IMR-90 (cell line): ENCODE measurements around the gene GOLGA6L2. TPM values are rescaled to one million over a fixed set of nuclear protein-coding genes. Genes with fewer than 3 reads are reported as not detected.
"Not testable (repeated sequence)": the region's sequence is repeated elsewhere in the genome, so short reads cannot be mapped to it uniquely, and the experiment has no call there.

Experiments
- ATAC-seq: fragments of 200-7000 bp; cut with Tn5 transposase; 2 replicates; pipeline ENCODE4 v1.9.1; 2020; ENCODE audit warnings: low read depth, mild to moderate bottlenecking, moderate library complexity
- BruUV-seq: library from RNA; stranded (reverse); fragments of 400-500 nt; replicated peaks from 2 replicates; lab custom pipeline; 2021; lab: Mats Ljungman, UMichigan
- CTCF ChIA-PET: fragments of 300-600 bp; formaldehyde crosslinking; extraction: SDS; loops from one replicate; lab custom pipeline; 2021; ENCODE audit warnings: antibody characterized with exemption; lab: Yijun Ruan, JAX
- POLR2A ChIA-PET: fragments of 300-600 bp; sonication (Branson Sonifier 250); formaldehyde crosslinking; loops from one replicate; lab custom pipeline; 2022; ENCODE audit warnings: antibody characterized with exemption; ENCODE audit not compliant: unreplicated experiment; lab: Charles Lee
- DNase-seq: peaks from one replicate; pipeline ENCODE4 v3.0.0; 2013
- H2AFZ ChIP-seq: replicated peaks from 2 replicates; pipeline ENCODE3; 2013; ENCODE audit warnings: low read length, mild to moderate bottlenecking; ENCODE audit not compliant: poor library complexity
- H2AK5ac ChIP-seq: 2 replicates; pipeline ENCODE4 v1.6.1; 2013; ENCODE audit warnings: low read depth, low read length, inconsistent platforms
- H2AK9ac ChIP-seq: replicated peaks from 2 replicates; pipeline ENCODE3; 2013; ENCODE audit warnings: mild to moderate bottlenecking, low read depth, low read length, moderate library complexity; ENCODE audit not compliant: poor library complexity
- H2BK120ac ChIP-seq: 2 replicates; pipeline ENCODE4 v1.6.1; 2013; ENCODE audit warnings: low read depth, low read length, inconsistent platforms
- H2BK15ac ChIP-seq: 3 replicates; pipeline ENCODE4 v1.6.1; 2013; ENCODE audit warnings: low read depth, low read length, inconsistent platforms
- H2BK20ac ChIP-seq: 2 replicates; pipeline ENCODE4 v1.6.1; 2013; ENCODE audit warnings: low read depth, mild to moderate bottlenecking, inconsistent platforms, low read length, moderate library complexity
- H2BK5ac ChIP-seq: 2 replicates; pipeline ENCODE4 v1.6.1; 2013; ENCODE audit warnings: mild to moderate bottlenecking, low read depth, low read length, inconsistent platforms; ENCODE audit not compliant: poor library complexity, severe bottlenecking
- H3K14ac ChIP-seq: replicated peaks from 2 replicates; pipeline ENCODE4 v1.6.1; 2013; ENCODE audit warnings: low read depth, low read length, inconsistent platforms
- H3K18ac ChIP-seq: 2 replicates; pipeline ENCODE4 v1.6.1; 2013; ENCODE audit warnings: low read depth, low read length, control low read depth
- H3K23ac ChIP-seq: 2 replicates; pipeline ENCODE4 v1.6.1; 2013; ENCODE audit warnings: low read depth, low read length, inconsistent platforms
- H3K27ac ChIP-seq: 2 replicates; pipeline ENCODE4 v1.5.1; 2013; ENCODE audit warnings: mild to moderate bottlenecking, control low read depth, low read length; ENCODE audit not compliant: insufficient read depth
- H3K27me3 ChIP-seq: 2 replicates; pipeline ENCODE4 v1.6.1; 2013; ENCODE audit warnings: low read length; ENCODE audit not compliant: control insufficient read depth, insufficient read depth
- H3K36me3 ChIP-seq: 2 replicates; pipeline ENCODE4 v1.6.1; 2013; ENCODE audit warnings: low read length, mixed read lengths; ENCODE audit not compliant: control insufficient read depth, insufficient read depth
- H3K4ac ChIP-seq: 2 replicates; pipeline ENCODE4 v1.6.1; 2013; ENCODE audit warnings: low read depth, low read length, inconsistent platforms
- H3K4me1 ChIP-seq: 2 replicates; pipeline ENCODE4 v1.6.1; 2013; ENCODE audit warnings: low read length, mixed read lengths; ENCODE audit not compliant: control insufficient read depth, insufficient read depth
- H3K4me2 ChIP-seq: 2 replicates; pipeline ENCODE4 v1.6.1; 2013; ENCODE audit warnings: low read depth, mild to moderate bottlenecking, control low read depth, low read length, moderate library complexity
- H3K4me3 ChIP-seq: 2 replicates; pipeline ENCODE4 v1.5.1; 2013; ENCODE audit warnings: low read depth, mild to moderate bottlenecking, control low read depth, low read length, moderate library complexity; ENCODE audit not compliant: insufficient read depth
- H3K56ac ChIP-seq: 2 replicates; pipeline ENCODE4 v1.6.1; 2013; ENCODE audit warnings: low read length, inconsistent platforms; ENCODE audit not compliant: insufficient read depth; ENCODE audit errors: extremely low read depth
- H3K79me1 ChIP-seq, 2 experiments: 2 replicates each; pipeline ENCODE4 v1.6.1; 2013; ENCODE audit warnings: low read length in 2 of 2, inconsistent platforms in 1 of 2, low read depth in 1 of 2
- H3K9ac ChIP-seq: 2 replicates; pipeline ENCODE4 v1.6.1; 2013; ENCODE audit warnings: low read depth, low read length, control low read depth
- H3K9me1 ChIP-seq: 2 replicates; pipeline ENCODE4 v1.6.1; 2013; ENCODE audit warnings: low read length, inconsistent platforms; ENCODE audit not compliant: insufficient read depth
- H3K9me3 ChIP-seq: 2 replicates; pipeline ENCODE4 v1.6.1; 2013; ENCODE audit warnings: low read length; ENCODE audit not compliant: control insufficient read depth, insufficient read depth
- H4K20me1 ChIP-seq: 2 replicates; pipeline ENCODE4 v1.6.1; 2013; ENCODE audit warnings: low read length, inconsistent platforms; ENCODE audit not compliant: insufficient read depth
- H4K5ac ChIP-seq: 2 replicates; pipeline ENCODE4 v1.6.1; 2013; ENCODE audit warnings: mild to moderate bottlenecking, low read depth, low read length, control low read depth
- H4K8ac ChIP-seq, 2 experiments: 2 replicates each; pipeline ENCODE4 v1.6.1; 2013; ENCODE audit warnings: low read depth in 2 of 2, low read length in 2 of 2, control low read depth in 1 of 2, inconsistent platforms in 1 of 2
- H4K91ac ChIP-seq: 2 replicates; pipeline ENCODE4 v1.6.1; 2013; ENCODE audit warnings: low read depth, low read length, inconsistent platforms; ENCODE audit not compliant: insufficient read depth
- CTCF ChIP-seq: conservative IDR thresholded peaks from 2 replicates; pipeline ENCODE4 v1.5.1; 2012; ENCODE audit warnings: mild to moderate bottlenecking, low read depth, low read length, improper control_type of control experiment
- MAFK ChIP-seq: IDR thresholded peaks from 2 replicates; pipeline ENCODE4 v1.6.1; 2012; ENCODE audit warnings: low read depth, low read length, improper control_type of control experiment
- MAZ ChIP-seq: IDR thresholded peaks from 2 replicates; pipeline ENCODE4 v1.6.1; 2012; ENCODE audit warnings: low read depth, mild to moderate bottlenecking, low read length, improper control_type of control experiment, moderate library complexity, borderline replicate concordance
- RAD21 ChIP-seq: IDR thresholded peaks from 2 replicates; pipeline ENCODE4 v1.6.1; 2012; ENCODE audit warnings: low read length, improper control_type of control experiment
- RCOR1 ChIP-seq: IDR thresholded peaks from 2 replicates; pipeline ENCODE4 v1.6.1; 2012; ENCODE audit warnings: mild to moderate bottlenecking, low read length, improper control_type of control experiment; ENCODE audit not compliant: insufficient replicate concordance
- WGBS, 2 experiments: methylation state at CpG; one replicate each; pipeline versions ENCODE4 v1.1.5 to v1.1.7; 2013; ENCODE audit warnings: missing lambda C conversion rate in 2 of 2; ENCODE audit not compliant: insufficient read length in 1 of 2; ENCODE audit errors: extremely low coverage in 2 of 2; 5-methylcytosine and 5-hydroxymethylcytosine counted together
- dilution Hi-C: fragments of 300-500 bp; cut with HindIII; formaldehyde crosslinking; loops from one replicate; pipeline ENCODE4 v1.14.3; 2018; ENCODE audit warnings: low sequenced_read_pairs; ENCODE audit not compliant: unreplicated experiment
- in situ Hi-C: fragments of 300-500 bp; cut with MboI; formaldehyde crosslinking; loops from 3 replicates; pipeline ENCODE4 v1.14.3; 2019; ENCODE audit warnings: low sequenced_read_pairs, inconsistent platforms, mixed read lengths
- intact Hi-C: fragments of 100-400 bp; cut with micrococcal nuclease; formaldehyde crosslinking; loops from 2 replicates; pipeline ENCODE4 v1.10.0; 2022
- polyA plus RNA-seq, 3 experiments: library from polyadenylated mRNA; depleted of rRNA; stranded (reverse); fragments of >200 nt; gene quantifications; 2 replicates each; pipeline ENCODE4 v1.2.3, GENCODE V29; 2012; ENCODE audit warnings: low replicate concordance in 1 of 3
- total RNA-seq: library from RNA; depleted of rRNA; stranded (reverse); fragments of >200 nt; gene quantifications from 2 replicates; pipeline ENCODE4 v1.2.3, GENCODE V29; 2012

Gene GOLGA6L2
- total and polyA plus RNA-seq, 2 of the 4 experiments (the other 2 are of a cell fraction), result not detected

- no peak overlapping the region for H2AK5ac ChIP-seq
- H3K27ac ChIP-seq, result no peak overlapping the region
- no peaks in the 10 kb centered on the region for H3K79me1 ChIP-seq
- ATAC-seq, result no peak
- no peak for DNase-seq
- H2BK5ac ChIP-seq, result no peak overlapping the region
- no peak overlapping the region for H3K18ac ChIP-seq
- no peaks in the 10 kb centered on the region for H4K20me1 ChIP-seq
- intact Hi-C loops (no loop called here), dilution Hi-C loops (no loop called here), in situ Hi-C loops (no loop called here)
- no peak overlapping the region for H2BK15ac ChIP-seq
- H3K4me1 ChIP-seq, result no peaks in the 10 kb centered on the region
- no peak overlapping the region for H3K4ac ChIP-seq
- CTCF ChIA-PET, result no interaction called here
- no peak overlapping the region for H3K23ac ChIP-seq
- no peak overlapping the region for H4K8ac ChIP-seq
- TF ChIP-seq CTCF, result no peak
- TF ChIP-seq MAZ, result no peak
- TF ChIP-seq MAFK, result no peak
- TF ChIP-seq RCOR1, result no peak
- TF ChIP-seq RAD21, result no peak
- no peak overlapping the region for H3K4me3 ChIP-seq
- POLR2A ChIA-PET, result no interaction called here
- no peak overlapping the region for H3K56ac ChIP-seq
- no peak overlapping the region for H2AK9ac ChIP-seq
- H3K4me2 ChIP-seq, result no peak overlapping the region
- H2BK20ac ChIP-seq, result no peak overlapping the region
- H3K9me3 ChIP-seq, result peaks cover 12% of the 10 kb centered on the region
- no peak overlapping the region for H2BK120ac ChIP-seq
- no CpG with 5 or more reads among the region's 8 CpGs for WGBS, 2 experiments
- H4K91ac ChIP-seq, result no peak overlapping the region
- no peaks in the 10 kb centered on the region for H3K27me3 ChIP-seq
- H4K5ac ChIP-seq, result no peak overlapping the region
- BruUV-seq, result no TSS peak
- no peak overlapping the region for H3K9ac ChIP-seq
- H2AFZ ChIP-seq, result no peak overlapping the region
- no peak overlapping the region for H3K14ac ChIP-seq
- H3K9me1 ChIP-seq, result no peaks in the 10 kb centered on the region
- no peaks in the 10 kb centered on the region for H3K36me3 ChIP-seq
Measured at GRCh38 chr15:23401627-23402026, 45.4 kb downstream of the GOLGA6L2 start.

- H3K9ac ChIP-seq, H2AFZ ChIP-seq, in situ Hi-C loops, H3K23ac ChIP-seq, H3K36me3 ChIP-seq, H3K27me3 ChIP-seq, H3K18ac ChIP-seq, BruUV-seq, intact Hi-C loops, POLR2A ChIA-PET, CTCF ChIA-PET, H2BK20ac ChIP-seq, H2AK5ac ChIP-seq, H4K91ac ChIP-seq, H3K4me3 ChIP-seq, H3K4me2 ChIP-seq, H4K5ac ChIP-seq, DNase-seq, dilution Hi-C loops, H3K9me1 ChIP-seq, H4K8ac ChIP-seq, H3K4me1 ChIP-seq, ATAC-seq, H3K27ac ChIP-seq, H3K79me1 ChIP-seq, H2BK5ac ChIP-seq, H2BK15ac ChIP-seq, H3K4ac ChIP-seq, H3K56ac ChIP-seq, H2BK120ac ChIP-seq, H2AK9ac ChIP-seq, H4K20me1 ChIP-seq, H3K14ac ChIP-seq: not testable (repeated sequence)
- WGBS, 2 experiments, result 17% methylated on average over 1 of the region's 5 CpGs; no CpG with 5 or more reads in 1 of the 2 experiments
- peaks cover 13% of the 10 kb centered on the region for H3K9me3 ChIP-seq
Measured at GRCh38 chr15:23399207-23399606, 47.8 kb downstream of the GOLGA6L2 start.
